HepG2 (cell line): Measurements from ENCODE around the gene ZBTB22. TPM values are rescaled to one million over a fixed set of nuclear protein-coding genes. Genes with fewer than 3 reads are reported as not detected.

Source experiments
- FOXM1 ChIP-seq: sonication (generic); formaldehyde crosslinking; IDR thresholded peaks from 2 replicates; pipeline ENCODE4 v1.5.0; 2020; ENCODE audit warnings: missing genetic modification reagents
- HOXA7 ChIP-seq: sonication (generic); formaldehyde crosslinking; IDR thresholded peaks from 2 replicates; pipeline ENCODE4 v1.8.1; 2022; ENCODE audit warnings: mild to moderate bottlenecking, missing genetic modification reagents, moderate library complexity
- SIX1 ChIP-seq: sonication (generic); formaldehyde crosslinking; IDR thresholded peaks from 2 replicates; pipeline ENCODE4 v1.4.0; 2020; ENCODE audit warnings: missing genetic modification reagents, borderline replicate concordance
- SOX13 ChIP-seq, 3 experiments: fragments of 450-650 bp in 1 of 3; sonication (generic) in 1 of 3; formaldehyde crosslinking in 1 of 3; IDR thresholded peaks in 2 of 3; conservative IDR thresholded peaks in 1 of 3; 2 replicates each; pipeline versions ENCODE4 v1.5.0 to v1.6.1; 2016 to 2020; ENCODE audit warnings: antibody characterized with exemption in 1 of 3, mild to moderate bottlenecking in 1 of 3, missing compliant biosample characterization in 1 of 3, missing genetic modification reagents in 1 of 3, moderate library complexity in 1 of 3
- ZNF382 ChIP-seq: sonication (generic); formaldehyde crosslinking; IDR thresholded peaks from 2 replicates; pipeline ENCODE4 v1.5.0; 2020; ENCODE audit warnings: missing genetic modification reagents, mild to moderate bottlenecking, borderline replicate concordance
- ZNF543 ChIP-seq: sonication (generic); formaldehyde crosslinking; IDR thresholded peaks from 2 replicates; pipeline ENCODE4 v1.4.0; 2020; ENCODE audit warnings: mild to moderate bottlenecking, missing genetic modification reagents
- ZNF619 ChIP-seq: sonication (generic); formaldehyde crosslinking; IDR thresholded peaks from 2 replicates; pipeline ENCODE4 v1.4.0; 2020; ENCODE audit warnings: mild to moderate bottlenecking, missing genetic modification reagents
- ZNF652 ChIP-seq: IDR thresholded peaks from 2 replicates; pipeline ENCODE4 v1.6.1; 2016; ENCODE audit warnings: low read depth, borderline replicate concordance
- polyA plus RNA-seq, 8 experiments: library from polyadenylated mRNA; depleted of rRNA in 3 of 8; stranded (reverse) in 7 of 8; unstranded in 1 of 8; fragments of >200 nt; fragmentation: Illumina TruSeq in 4 of 8; extraction: Trizol in 4 of 8; gene quantifications; 2 replicates each; pipeline versions ENCODE4 v1.2.1 to v1.2.3, GENCODE V29; 2011 to 2016; ENCODE audit warnings: low read depth in 4 of 8, missing spikeins in 1 of 8, mixed read lengths in 1 of 8; ENCODE audit not compliant: insufficient read depth in 1 of 8
- total RNA-seq, 5 experiments: library from RNA; depleted of rRNA; stranded (reverse); fragments of >200 nt; fragmentation: Illumina TruSeq; extraction: Trizol; gene quantifications; 2 replicates each; pipeline ENCODE4 v1.2.3, GENCODE V29; 2016; ENCODE audit warnings: low read depth in 1 of 5
- TF ChIP-seq, protein P1 (sequence below), 2 experiments: IDR thresholded peaks; 2 replicates each; pipeline ENCODE4 v1.6.1; 2011 to 2012; ENCODE audit warnings: low read length in 2 of 2, borderline replicate concordance in 1 of 2, low read depth in 1 of 2, mild to moderate bottlenecking in 1 of 2, moderate library complexity in 1 of 2
- TF ChIP-seq, protein P2 (sequence below): sonication (generic); formaldehyde crosslinking; conservative IDR thresholded peaks from 2 replicates; pipeline ENCODE4 v1.8.0; 2022; ENCODE audit warnings: low read depth, missing genetic modification reagents
- TF ChIP-seq, protein P3 (sequence below): sonication (generic); formaldehyde crosslinking; IDR thresholded peaks from 2 replicates; pipeline ENCODE4 v1.9.0; 2021; ENCODE audit warnings: missing genetic modification reagents, borderline replicate concordance
- TF ChIP-seq, protein P4 (sequence below): sonication (generic); formaldehyde crosslinking; IDR thresholded peaks from 2 replicates; pipeline ENCODE4 v1.5.0; 2020; ENCODE audit warnings: mild to moderate bottlenecking, missing genetic modification reagents
- TF ChIP-seq, protein P5 (sequence below): sonication (generic); formaldehyde crosslinking; conservative IDR thresholded peaks from 2 replicates; pipeline ENCODE4 v1.4.0; 2020; ENCODE audit warnings: missing genetic modification reagents

ZBTB22 gene
- total and polyA plus RNA-seq, 2 of the 13 experiments (the other 11 are each of a cell fraction or from before 2014, with no cell fraction given), result 8.0 to 10.6 TPM

DNA sequence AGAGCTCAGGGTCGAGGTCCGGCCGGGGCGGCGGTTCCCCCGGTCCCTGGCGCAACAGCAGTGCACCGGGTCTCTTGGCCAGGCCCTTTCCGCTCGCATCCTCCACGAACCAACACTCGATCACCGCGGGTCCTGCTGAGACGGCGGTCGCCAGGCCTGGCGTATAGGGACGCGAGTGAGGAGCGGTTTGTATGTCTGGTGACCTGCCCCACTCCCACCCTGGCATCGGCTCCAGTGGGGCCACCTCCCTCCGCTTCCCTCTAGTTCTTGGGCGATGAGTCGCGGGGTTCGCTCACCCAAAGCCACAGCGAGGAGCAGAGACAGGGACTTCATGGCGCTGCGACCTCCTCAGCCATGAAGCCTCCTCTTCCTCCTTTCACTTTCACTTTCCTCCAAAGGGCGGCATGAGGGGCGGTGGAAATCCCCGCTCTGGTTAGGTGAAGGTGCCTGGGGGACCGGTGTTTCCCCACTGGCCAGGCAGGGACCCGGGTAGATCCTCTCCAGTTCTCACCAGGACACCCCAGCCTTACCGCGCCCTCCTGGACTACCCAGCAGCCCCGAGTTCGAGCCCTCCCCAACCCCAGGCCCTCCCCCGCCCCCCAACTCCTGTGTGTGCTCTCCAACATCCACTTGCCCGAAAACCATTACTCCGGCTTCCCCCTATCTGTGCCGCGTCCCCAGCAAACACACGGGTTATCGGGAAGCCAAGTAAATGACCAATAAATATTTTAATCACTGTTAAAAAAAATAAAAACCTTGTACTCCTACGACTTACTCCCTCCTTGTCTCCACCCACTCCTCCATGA lies 3.6 kb downstream of the ZBTB22 start, which contains the start of gene TAPBP (continued):
- TF ChIP-seq, protein P1, sequence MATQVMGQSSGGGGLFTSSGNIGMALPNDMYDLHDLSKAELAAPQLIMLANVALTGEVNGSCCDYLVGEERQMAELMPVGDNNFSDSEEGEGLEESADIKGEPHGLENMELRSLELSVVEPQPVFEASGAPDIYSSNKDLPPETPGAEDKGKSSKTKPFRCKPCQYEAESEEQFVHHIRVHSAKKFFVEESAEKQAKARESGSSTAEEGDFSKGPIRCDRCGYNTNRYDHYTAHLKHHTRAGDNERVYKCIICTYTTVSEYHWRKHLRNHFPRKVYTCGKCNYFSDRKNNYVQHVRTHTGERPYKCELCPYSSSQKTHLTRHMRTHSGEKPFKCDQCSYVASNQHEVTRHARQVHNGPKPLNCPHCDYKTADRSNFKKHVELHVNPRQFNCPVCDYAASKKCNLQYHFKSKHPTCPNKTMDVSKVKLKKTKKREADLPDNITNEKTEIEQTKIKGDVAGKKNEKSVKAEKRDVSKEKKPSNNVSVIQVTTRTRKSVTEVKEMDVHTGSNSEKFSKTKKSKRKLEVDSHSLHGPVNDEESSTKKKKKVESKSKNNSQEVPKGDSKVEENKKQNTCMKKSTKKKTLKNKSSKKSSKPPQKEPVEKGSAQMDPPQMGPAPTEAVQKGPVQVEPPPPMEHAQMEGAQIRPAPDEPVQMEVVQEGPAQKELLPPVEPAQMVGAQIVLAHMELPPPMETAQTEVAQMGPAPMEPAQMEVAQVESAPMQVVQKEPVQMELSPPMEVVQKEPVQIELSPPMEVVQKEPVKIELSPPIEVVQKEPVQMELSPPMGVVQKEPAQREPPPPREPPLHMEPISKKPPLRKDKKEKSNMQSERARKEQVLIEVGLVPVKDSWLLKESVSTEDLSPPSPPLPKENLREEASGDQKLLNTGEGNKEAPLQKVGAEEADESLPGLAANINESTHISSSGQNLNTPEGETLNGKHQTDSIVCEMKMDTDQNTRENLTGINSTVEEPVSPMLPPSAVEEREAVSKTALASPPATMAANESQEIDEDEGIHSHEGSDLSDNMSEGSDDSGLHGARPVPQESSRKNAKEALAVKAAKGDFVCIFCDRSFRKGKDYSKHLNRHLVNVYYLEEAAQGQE (IDR thresholded peaks at IDR 0.05; ENCODE audit: borderline replicate concordance in 1 of 2, low read depth in 1 of 2, low read length in 2 of 2), result no peak
- TF ChIP-seq, protein P2, sequence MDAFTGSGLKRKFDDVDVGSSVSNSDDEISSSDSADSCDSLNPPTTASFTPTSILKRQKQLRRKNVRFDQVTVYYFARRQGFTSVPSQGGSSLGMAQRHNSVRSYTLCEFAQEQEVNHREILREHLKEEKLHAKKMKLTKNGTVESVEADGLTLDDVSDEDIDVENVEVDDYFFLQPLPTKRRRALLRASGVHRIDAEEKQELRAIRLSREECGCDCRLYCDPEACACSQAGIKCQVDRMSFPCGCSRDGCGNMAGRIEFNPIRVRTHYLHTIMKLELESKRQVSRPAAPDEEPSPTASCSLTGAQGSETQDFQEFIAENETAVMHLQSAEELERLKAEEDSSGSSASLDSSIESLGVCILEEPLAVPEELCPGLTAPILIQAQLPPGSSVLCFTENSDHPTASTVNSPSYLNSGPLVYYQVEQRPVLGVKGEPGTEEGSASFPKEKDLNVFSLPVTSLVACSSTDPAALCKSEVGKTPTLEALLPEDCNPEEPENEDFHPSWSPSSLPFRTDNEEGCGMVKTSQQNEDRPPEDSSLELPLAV, result no peak
- TF ChIP-seq SIX1, result no peak
- TF ChIP-seq ZNF543 (CRISPR knock-in tag), result no peak
- TF ChIP-seq ZNF619 (CRISPR knock-in tag), result peak; percentile 26
- TF ChIP-seq, protein P3, sequence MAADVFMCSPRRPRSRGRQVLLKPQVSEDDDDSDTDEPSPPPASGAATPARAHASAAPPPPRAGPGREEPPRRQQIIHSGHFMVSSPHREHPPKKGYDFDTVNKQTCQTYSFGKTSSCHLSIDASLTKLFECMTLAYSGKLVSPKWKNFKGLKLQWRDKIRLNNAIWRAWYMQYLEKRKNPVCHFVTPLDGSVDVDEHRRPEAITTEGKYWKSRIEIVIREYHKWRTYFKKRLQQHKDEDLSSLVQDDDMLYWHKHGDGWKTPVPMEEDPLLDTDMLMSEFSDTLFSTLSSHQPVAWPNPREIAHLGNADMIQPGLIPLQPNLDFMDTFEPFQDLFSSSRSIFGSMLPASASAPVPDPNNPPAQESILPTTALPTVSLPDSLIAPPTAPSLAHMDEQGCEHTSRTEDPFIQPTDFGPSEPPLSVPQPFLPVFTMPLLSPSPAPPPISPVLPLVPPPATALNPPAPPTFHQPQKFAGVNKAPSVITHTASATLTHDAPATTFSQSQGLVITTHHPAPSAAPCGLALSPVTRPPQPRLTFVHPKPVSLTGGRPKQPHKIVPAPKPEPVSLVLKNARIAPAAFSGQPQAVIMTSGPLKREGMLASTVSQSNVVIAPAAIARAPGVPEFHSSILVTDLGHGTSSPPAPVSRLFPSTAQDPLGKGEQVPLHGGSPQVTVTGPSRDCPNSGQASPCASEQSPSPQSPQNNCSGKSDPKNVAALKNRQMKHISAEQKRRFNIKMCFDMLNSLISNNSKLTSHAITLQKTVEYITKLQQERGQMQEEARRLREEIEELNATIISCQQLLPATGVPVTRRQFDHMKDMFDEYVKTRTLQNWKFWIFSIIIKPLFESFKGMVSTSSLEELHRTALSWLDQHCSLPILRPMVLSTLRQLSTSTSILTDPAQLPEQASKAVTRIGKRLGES (CRISPR knock-in tag), result no peak
- TF ChIP-seq, protein P4, sequence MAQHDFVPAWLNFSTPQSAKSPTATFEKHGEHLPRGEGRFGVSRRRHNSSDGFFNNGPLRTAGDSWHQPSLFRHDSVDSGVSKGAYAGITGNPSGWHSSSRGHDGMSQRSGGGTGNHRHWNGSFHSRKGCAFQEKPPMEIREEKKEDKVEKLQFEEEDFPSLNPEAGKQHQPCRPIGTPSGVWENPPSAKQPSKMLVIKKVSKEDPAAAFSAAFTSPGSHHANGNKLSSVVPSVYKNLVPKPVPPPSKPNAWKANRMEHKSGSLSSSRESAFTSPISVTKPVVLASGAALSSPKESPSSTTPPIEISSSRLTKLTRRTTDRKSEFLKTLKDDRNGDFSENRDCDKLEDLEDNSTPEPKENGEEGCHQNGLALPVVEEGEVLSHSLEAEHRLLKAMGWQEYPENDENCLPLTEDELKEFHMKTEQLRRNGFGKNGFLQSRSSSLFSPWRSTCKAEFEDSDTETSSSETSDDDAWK (CRISPR knock-in tag), result no peak
- TF ChIP-seq FOXM1 (CRISPR knock-in tag), result no peak
- TF ChIP-seq ZNF382 (CRISPR knock-in tag), result no peak
- no peak for TF ChIP-seq HOXA7
- TF ChIP-seq SOX13 (IDR thresholded peaks at IDR 0.05), result no peak
- TF ChIP-seq SOX13 (CRISPR knock-in tag; conservative IDR thresholded peaks at IDR 0.05 in 1 of 2, IDR thresholded peaks at IDR 0.05 in 1 of 2), result peak in 1 of 2 experiments; percentile 35; a peak in 1 of 4 replicates
- TF ChIP-seq ZNF652 (CRISPR knock-in tag), result no peak
- TF ChIP-seq, protein P5, sequence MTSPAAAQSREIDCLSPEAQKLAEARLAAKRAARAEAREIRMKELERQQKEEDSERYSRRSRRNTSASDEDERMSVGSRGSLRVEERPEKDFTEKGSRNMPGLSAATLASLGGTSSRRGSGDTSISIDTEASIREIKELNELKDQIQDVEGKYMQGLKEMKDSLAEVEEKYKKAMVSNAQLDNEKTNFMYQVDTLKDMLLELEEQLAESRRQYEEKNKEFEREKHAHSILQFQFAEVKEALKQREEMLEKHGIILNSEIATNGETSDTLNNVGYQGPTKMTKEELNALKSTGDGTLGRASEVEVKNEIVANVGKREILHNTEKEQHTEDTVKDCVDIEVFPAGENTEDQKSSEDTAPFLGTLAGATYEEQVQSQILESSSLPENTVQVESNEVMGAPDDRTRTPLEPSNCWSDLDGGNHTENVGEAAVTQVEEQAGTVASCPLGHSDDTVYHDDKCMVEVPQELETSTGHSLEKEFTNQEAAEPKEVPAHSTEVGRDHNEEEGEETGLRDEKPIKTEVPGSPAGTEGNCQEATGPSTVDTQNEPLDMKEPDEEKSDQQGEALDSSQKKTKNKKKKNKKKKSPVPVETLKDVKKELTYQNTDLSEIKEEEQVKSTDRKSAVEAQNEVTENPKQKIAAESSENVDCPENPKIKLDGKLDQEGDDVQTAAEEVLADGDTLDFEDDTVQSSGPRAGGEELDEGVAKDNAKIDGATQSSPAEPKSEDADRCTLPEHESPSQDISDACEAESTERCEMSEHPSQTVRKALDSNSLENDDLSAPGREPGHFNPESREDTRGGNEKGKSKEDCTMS (CRISPR knock-in tag), result 0 out of 2 replicates have a peak, but pooled peaks have one; percentile 61
